Loucy (cell line): ENCODE measurements around the gene CAMSAP1.

Experiments used
- H2AFZ ChIP-seq: fragments of 200-600 bp; sonication (generic); 2 replicates; pipeline ENCODE4 v1.6.0; 2016; ENCODE audit warnings: antibody characterized with exemption, mild to moderate bottlenecking, low read length, moderate library complexity
- H3F3A ChIP-seq: fragments of 200-600 bp; 2 replicates; pipeline ENCODE4 v1.6.0; 2016; ENCODE audit warnings: antibody characterized with exemption, low read depth, mild to moderate bottlenecking
- H3K27me3 ChIP-seq: fragments of 200-600 bp; sonication (generic); 2 replicates; pipeline ENCODE4 v1.6.1; 2014; ENCODE audit warnings: low read length, mild to moderate bottlenecking; ENCODE audit not compliant: insufficient read depth, poor library complexity, severe bottlenecking
- H3K36me3 ChIP-seq: fragments of 200-600 bp; sonication (generic); 2 replicates; pipeline ENCODE4 v1.6.1; 2016; ENCODE audit warnings: low read length; ENCODE audit not compliant: insufficient read depth
- H3K4me1 ChIP-seq: fragments of 200-600 bp; sonication (generic); 2 replicates; pipeline ENCODE4 v1.5.1; 2014; ENCODE audit warnings: low read length, mild to moderate bottlenecking; ENCODE audit not compliant: insufficient read depth, poor library complexity, severe bottlenecking
- H3K4me2 ChIP-seq: fragments of 200-600 bp; sonication (generic); 2 replicates; pipeline ENCODE4 v1.6.0; 2014; ENCODE audit warnings: antibody characterized with exemption, low read length, low read depth, mild to moderate bottlenecking; ENCODE audit not compliant: poor library complexity, severe bottlenecking
- H3K4me3 ChIP-seq: fragments of 200-600 bp; sonication (generic); 2 replicates; pipeline ENCODE4 v1.5.1; 2014; ENCODE audit warnings: low read length, mild to moderate bottlenecking, mixed read lengths; ENCODE audit not compliant: poor library complexity, severe bottlenecking
- H3K79me2 ChIP-seq: fragments of 200-600 bp; sonication (generic); 2 replicates; pipeline ENCODE4 v1.6.1; 2014; ENCODE audit warnings: low read length; ENCODE audit not compliant: insufficient read depth
- H3K9ac ChIP-seq: fragments of 200-600 bp; sonication (generic); 2 replicates; pipeline ENCODE4 v1.6.0; 2014; ENCODE audit warnings: mild to moderate bottlenecking, low read depth, low read length, moderate library complexity; ENCODE audit not compliant: poor library complexity, severe bottlenecking
- H3K9me2 ChIP-seq: fragments of 200-600 bp; sonication (generic); replicated peaks from 2 replicates; pipeline ENCODE4 v1.6.1; 2016; ENCODE audit warnings: low read depth, low read length, mixed read lengths
- H3K9me3 ChIP-seq: fragments of 200-600 bp; sonication (generic); 2 replicates; pipeline ENCODE4 v1.6.1; 2014; ENCODE audit warnings: mild to moderate bottlenecking, antibody characterized with exemption, low read length, low read depth; ENCODE audit not compliant: insufficient read depth
- H4K20me1 ChIP-seq: fragments of 200-600 bp; sonication (generic); 2 replicates; pipeline ENCODE4 v1.6.0; 2014; ENCODE audit warnings: antibody characterized with exemption, low read length, mild to moderate bottlenecking; ENCODE audit not compliant: insufficient read depth, poor library complexity, severe bottlenecking
- EZH2phosphoT487 ChIP-seq: fragments of 200-600 bp; IDR thresholded peaks from 2 replicates; pipeline ENCODE4 v1.6.1; 2018; ENCODE audit warnings: antibody characterized with exemption, mild to moderate bottlenecking, moderate library complexity, borderline replicate concordance
- TF ChIP-seq, protein P1 (sequence below): fragments of 200-600 bp; sonication (generic); conservative IDR thresholded peaks from 2 replicates; pipeline ENCODE4 v1.5.1; 2014; ENCODE audit warnings: mild to moderate bottlenecking, antibody characterized with exemption, low read length

The CAMSAP1 gene

DNA sequence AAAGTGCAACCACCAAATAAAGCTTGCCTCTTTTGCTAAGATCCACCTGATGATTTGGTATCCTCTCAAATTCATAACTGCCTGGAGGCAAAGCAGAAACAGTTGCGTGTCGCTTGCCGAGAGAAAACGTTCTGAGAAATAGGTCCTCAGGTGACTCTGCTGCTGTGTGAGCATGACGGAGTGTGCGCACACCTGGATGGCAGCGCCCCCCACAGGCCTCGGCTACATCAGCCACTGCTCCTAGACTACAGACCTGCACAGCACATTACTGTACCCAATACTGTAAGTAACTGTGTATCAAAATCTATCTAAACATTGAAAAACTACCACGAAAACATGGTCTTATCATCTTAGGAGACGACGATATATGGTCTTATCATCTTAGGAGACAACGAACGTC is 87.4 kb downstream of the CAMSAP1 start:
- Histone ChIP-seq H3K4me2 (no peak overlapping the region), H3K27me3 (no peaks in the 10 kb centered on the region), H3K4me1 (no peaks in the 10 kb centered on the region), H3F3A (no peaks in the 10 kb centered on the region), H3K9me3 (no peaks in the 10 kb centered on the region), H3K4me3 (no peak overlapping the region), H2AFZ (no peak overlapping the region), H3K9ac (no peak overlapping the region), H3K79me2 (no peaks in the 10 kb centered on the region), H4K20me1 (no peaks in the 10 kb centered on the region), H3K9me2 (no peaks in the 10 kb centered on the region), H3K36me3 (peaks cover 96% of the 10 kb centered on the region)
- TF ChIP-seq, protein P1, sequence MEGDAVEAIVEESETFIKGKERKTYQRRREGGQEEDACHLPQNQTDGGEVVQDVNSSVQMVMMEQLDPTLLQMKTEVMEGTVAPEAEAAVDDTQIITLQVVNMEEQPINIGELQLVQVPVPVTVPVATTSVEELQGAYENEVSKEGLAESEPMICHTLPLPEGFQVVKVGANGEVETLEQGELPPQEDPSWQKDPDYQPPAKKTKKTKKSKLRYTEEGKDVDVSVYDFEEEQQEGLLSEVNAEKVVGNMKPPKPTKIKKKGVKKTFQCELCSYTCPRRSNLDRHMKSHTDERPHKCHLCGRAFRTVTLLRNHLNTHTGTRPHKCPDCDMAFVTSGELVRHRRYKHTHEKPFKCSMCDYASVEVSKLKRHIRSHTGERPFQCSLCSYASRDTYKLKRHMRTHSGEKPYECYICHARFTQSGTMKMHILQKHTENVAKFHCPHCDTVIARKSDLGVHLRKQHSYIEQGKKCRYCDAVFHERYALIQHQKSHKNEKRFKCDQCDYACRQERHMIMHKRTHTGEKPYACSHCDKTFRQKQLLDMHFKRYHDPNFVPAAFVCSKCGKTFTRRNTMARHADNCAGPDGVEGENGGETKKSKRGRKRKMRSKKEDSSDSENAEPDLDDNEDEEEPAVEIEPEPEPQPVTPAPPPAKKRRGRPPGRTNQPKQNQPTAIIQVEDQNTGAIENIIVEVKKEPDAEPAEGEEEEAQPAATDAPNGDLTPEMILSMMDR, result peak; percentile 41
- TF ChIP-seq EZH2phosphoT487, result no peak

DNA sequence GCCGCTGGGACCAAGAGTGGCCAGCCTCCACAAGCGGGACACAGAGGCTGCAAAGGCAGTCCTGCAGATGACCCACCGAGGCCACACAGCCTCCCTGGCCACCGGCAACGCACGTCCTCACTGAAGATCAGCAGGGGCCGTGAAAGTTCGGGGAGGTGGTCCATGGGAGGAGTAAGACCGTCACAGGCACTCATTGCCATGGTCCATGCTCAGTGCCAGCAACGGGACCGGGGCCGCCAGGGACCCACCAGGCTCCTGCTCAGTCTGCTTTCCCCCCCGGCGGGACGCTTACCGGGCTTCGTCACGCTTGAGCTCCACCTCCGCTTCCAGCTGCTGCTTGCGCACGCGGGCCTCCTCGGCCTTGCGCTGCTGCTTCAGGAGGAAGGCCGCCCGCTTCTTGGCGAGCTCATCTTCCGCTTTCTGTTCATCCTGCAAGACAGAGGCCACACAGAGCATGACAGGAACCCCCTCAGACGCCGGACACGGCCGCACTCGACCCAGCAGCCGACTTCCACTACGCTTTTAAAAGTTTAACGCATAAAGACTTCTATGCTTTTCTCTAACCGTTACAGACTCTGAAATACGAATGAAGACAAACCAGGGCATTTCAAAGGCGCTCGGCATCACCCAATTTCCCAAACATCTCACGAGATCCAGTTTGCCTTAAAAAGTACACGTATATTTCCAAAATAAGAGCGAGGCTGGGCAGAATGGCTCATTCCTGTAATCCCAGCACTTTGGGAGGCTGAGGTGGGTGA is 88.4 kb downstream of the CAMSAP1 start:
- Histone ChIP-seq H3K9me2 (no peaks in the 10 kb centered on the region), H3K36me3 (peaks cover 98% of the 10 kb centered on the region), H2AFZ (no peak overlapping the region), H3F3A (no peaks in the 10 kb centered on the region), H3K9ac (no peak overlapping the region), H3K4me3 (no peak overlapping the region), H3K4me2 (no peak overlapping the region), H4K20me1 (no peaks in the 10 kb centered on the region), H3K27me3 (no peaks in the 10 kb centered on the region), H3K79me2 (no peaks in the 10 kb centered on the region), H3K4me1 (no peaks in the 10 kb centered on the region), H3K9me3 (no peaks in the 10 kb centered on the region)
- no peak for TF ChIP-seq EZH2phosphoT487
- TF ChIP-seq, protein P1, result no peak

DNA sequence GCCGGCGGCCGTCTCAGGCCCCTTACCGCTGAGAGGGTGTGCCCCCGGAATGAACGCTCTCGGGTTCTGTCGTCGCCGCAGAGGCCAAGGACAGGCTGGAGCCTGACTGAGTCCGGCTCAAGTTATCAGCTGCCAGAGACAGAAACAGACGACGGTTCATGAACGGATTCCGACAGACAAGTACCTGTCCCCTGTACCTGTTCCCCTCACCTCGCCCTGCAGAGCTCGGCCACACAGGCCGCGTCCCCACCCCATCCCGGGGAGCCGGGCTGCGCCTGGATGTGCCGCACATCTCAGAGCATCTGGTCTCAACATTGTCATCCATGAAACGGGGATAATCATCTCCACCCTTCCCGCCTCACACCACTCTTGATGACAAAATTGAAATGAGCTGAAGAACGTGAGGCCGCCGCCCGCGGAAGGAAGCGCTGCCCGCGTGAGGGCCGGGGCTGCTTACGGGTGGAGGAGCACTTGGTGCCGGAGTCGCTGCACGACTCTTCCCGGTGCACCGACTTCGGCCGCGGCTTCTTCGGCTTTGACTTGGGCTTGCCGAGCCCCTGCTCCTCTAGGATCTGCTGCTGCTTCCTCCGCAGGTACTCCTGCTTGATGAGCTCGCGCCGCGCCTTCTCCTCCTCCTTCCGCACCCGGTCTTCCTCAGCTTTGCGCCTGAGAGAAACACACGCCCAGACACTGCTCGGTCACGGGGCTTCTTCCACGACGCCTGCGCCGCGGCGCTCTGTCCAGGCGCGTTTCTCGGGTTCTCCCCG is 89.2 kb downstream of the CAMSAP1 start:
- Histone ChIP-seq H3K4me3 (no peak overlapping the region), H3K4me1 (no peaks in the 10 kb centered on the region), H3K36me3 (peaks cover 98% of the 10 kb centered on the region; the same call in 1 of the 2 replicates), H3K9me3 (no peaks in the 10 kb centered on the region), H3F3A (no peaks in the 10 kb centered on the region), H3K4me2 (no peak overlapping the region), H3K9ac (no peak overlapping the region), H2AFZ (no peak overlapping the region), H3K9me2 (no peaks in the 10 kb centered on the region), H3K79me2 (no peaks in the 10 kb centered on the region), H4K20me1 (no peaks in the 10 kb centered on the region), H3K27me3 (no peaks in the 10 kb centered on the region)
- TF ChIP-seq, protein P1, result no peak
- no peak for TF ChIP-seq EZH2phosphoT487
